IPS-NIHi7 (cell line): Measurements from ENCODE around the gene PTGES2.
"Not testable (repeated sequence)": the region's sequence is repeated elsewhere in the genome, so short reads cannot be mapped to it uniquely, and the experiment has no call there.

Experiments
- DNase-seq: peaks from one replicate; pipeline ENCODE4 v3.0.0; 2012; ENCODE audit warnings: mixed read lengths; ENCODE audit errors: extremely low spot score

PTGES2 gene

GRCh38 chr9:128118971-128119665 lies 8.4 kb downstream of the PTGES2 start:
- DNase-seq = no peak

GRCh38 chr9:128118472-128118857 lies 9.1 kb downstream of the PTGES2 start:
- no peak for DNase-seq

- peak; percentile 92 for DNase-seq
These were observed 9.7 kb downstream of the PTGES2 start for GRCh38 chr9:128117613-128118471.

- no peak for DNase-seq
These were observed 11.1 kb downstream of the PTGES2 start for GRCh38 chr9:128116104-128117083.

GRCh38 chr9:128115187-128116103 lies 12.1 kb downstream of the PTGES2 start:
- DNase-seq = no peak

- DNase-seq = no peak
These were observed 13.0 kb downstream of the PTGES2 start for GRCh38 chr9:128114326-128115186.

GRCh38 chr9:128113526-128114325 lies 13.8 kb downstream of the PTGES2 start:
- no peak for DNase-seq

- DNase-seq = not testable (repeated sequence)
These were observed 15.8 kb downstream of the PTGES2 start for GRCh38 chr9:128111726-128112125.

GRCh38 chr9:128109050-128109709 lies 18.3 kb downstream of the PTGES2 start:
- no peak for DNase-seq

GRCh38 chr9:128108269-128109049 lies 19.1 kb downstream of the PTGES2 start:
- no peak for DNase-seq

- no peak for DNase-seq
These were observed 19.9 kb downstream of the PTGES2 start for GRCh38 chr9:128107468-128108268.

GRCh38 chr9:128106940-128107467 lies 20.5 kb downstream of the PTGES2 start:
- no peak for DNase-seq

- DNase-seq = no peak
These were observed 21.2 kb downstream of the PTGES2 start for GRCh38 chr9:128106181-128106939.

- no peak for DNase-seq
These were observed 21.9 kb downstream of the PTGES2 start for GRCh38 chr9:128105538-128106175.

GRCh38 chr9:128104171-128104618 lies 23.3 kb downstream of the PTGES2 start:
- no peak for DNase-seq
